Measurements from ENCODE around the gene CDYL2. TPM values are rescaled to one million over a fixed set of nuclear protein-coding genes. Genes with fewer than 3 reads are reported as not detected.

Gene CDYL2
- total RNA-seq, 1 donor from 2014 or later = 2.9 TPM

DNA sequence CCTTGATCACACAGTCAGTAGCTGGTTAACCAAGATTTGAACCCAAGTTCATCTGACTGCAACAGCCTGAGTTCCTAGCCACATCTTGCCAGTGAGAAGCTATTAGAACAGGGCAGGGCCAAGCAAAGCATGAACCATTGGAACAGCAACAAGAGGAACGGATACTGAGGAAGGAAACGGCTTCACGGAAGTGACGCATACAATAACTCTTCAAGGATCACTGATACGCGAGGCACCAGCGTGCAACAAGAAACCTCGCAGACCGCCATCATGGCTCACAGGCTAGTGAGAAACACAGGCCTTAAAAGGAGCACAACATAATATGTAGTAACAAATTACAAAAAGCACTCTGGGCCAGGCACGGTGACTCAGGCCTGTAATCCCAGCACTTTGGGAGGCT, 114.9 kb downstream of the CDYL2 start:
- Histone ChIP-seq H3K9me3 (no peaks in the 10 kb centered on the region), H3K4me1 (no peaks in the 10 kb centered on the region), H3K4me3 (no peak overlapping the region), H3K27me3 (no peaks in the 10 kb centered on the region), H3K27ac (no peak overlapping the region), H3K36me3 (peaks cover 0 to 3% of the 10 kb centered on the region in 2 donors)
- TF ChIP-seq CTCF (IDR thresholded peaks at IDR 0.05) (no peak), POLR2A (IDR thresholded peaks at IDR 0.05) (no peak), POLR2AphosphoS5 (IDR thresholded peaks at IDR 0.05; ENCODE audit: insufficient read depth in 1 of 2, low read depth in 1 of 2) (no peak)
- intact Hi-C loops (cut with DNase I) = no loop called here
- peak in 1 of 2 donors; percentile 72 for DNase-seq (ENCODE audit: extremely low spot score in 2 of 2)

GRCh38 chr16:80687606-80688005, 116.8 kb downstream of the CDYL2 start:
- DNase-seq (ENCODE audit: extremely low spot score in 2 of 2) = no peak
- Histone ChIP-seq H3K4me1 (no peaks in the 10 kb centered on the region), H3K4me3 (no peak overlapping the region), H3K27me3 (no peaks in the 10 kb centered on the region), H3K9me3 (no peaks in the 10 kb centered on the region), H3K36me3 (peaks cover 0 to 10% of the 10 kb centered on the region in 2 donors), H3K27ac (no peak overlapping the region)
- intact Hi-C loops (cut with DNase I) = no loop called here
- TF ChIP-seq POLR2A (IDR thresholded peaks at IDR 0.05) (no peak), CTCF (IDR thresholded peaks at IDR 0.05) (no peak), POLR2AphosphoS5 (IDR thresholded peaks at IDR 0.05; ENCODE audit: insufficient read depth in 1 of 2, low read depth in 1 of 2) (no peak)

DNA sequence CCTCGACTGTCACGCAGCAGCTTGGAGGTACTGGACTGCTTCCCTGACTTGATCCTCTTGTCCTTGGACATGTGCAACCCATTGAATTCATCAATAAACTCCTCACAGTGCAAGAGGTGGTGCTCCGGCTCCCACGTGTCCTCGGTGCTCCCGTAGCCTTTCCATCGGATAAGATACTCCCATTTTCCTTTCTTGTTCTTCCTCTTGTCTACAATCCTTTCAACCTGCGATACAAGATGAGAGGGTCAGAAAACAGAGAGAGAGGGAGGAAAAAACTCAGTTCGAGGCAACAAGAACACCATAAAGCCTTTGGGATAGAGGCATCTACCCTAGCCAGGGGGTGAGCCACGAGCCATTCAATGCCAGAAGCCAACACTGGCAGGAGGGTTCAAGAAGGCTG, 119.5 kb downstream of the CDYL2 start:
- no peak for TF ChIP-seq POLR2A (IDR thresholded peaks at IDR 0.05)
- TF ChIP-seq POLR2AphosphoS5 (IDR thresholded peaks at IDR 0.05; ENCODE audit: insufficient read depth in 1 of 2, low read depth in 1 of 2) = no peak
- TF ChIP-seq CTCF (IDR thresholded peaks at IDR 0.05) = no peak
- Histone ChIP-seq H3K27me3 (no peaks in the 10 kb centered on the region), H3K9me3 (no peaks in the 10 kb centered on the region), H3K27ac (no peak overlapping the region), H3K4me3 (no peak overlapping the region), H3K36me3 (peaks cover 0 to 10% of the 10 kb centered on the region in 2 donors), H3K4me1 (no peaks in the 10 kb centered on the region)
- intact Hi-C loops (cut with DNase I) = no loop called here
- DNase-seq (ENCODE audit: extremely low spot score in 2 of 2) = peak in 1 of 2 donors; percentile 70

DNA sequence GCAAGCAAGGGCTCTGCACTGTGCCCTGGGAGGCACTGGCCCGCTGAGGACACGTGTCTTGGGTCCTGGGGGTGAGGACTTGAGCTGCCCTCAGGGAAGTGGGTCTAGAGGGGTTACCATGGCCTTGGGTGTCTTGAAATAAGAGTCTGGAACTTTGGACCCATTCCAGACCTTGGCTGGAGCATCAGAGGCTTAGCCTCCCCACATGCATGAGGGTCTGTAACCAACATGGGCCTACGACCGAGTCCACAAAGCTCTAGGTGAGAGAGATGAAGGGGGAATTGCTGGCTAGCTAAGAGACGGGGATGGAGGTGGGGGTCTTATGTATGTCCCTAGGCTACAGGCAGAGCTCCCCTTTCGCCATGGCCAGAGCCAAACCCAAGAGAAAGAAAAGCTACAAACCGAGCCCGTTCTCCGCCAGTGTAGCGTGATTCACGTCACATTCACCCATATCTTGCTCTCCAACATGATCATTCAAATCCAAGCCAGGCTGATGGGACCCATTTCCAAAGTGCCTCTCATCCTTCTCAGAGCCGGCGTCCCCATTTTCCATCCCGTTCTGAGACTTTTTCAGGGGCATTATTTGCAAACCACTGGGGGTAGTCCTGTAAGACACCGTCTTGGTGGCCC, 120.1 kb downstream of the CDYL2 start:
- H3K27me3 ChIP-seq = no peaks in the 10 kb centered on the region
- intact Hi-C loops (cut with DNase I) = no loop called here
- DNase-seq (ENCODE audit: extremely low spot score in 2 of 2) = peak in 1 of 2 donors; percentile 79
- H3K36me3 ChIP-seq = peaks cover 0 to 10% of the 10 kb centered on the region in 2 donors
- H3K4me1 ChIP-seq = no peaks in the 10 kb centered on the region
- TF ChIP-seq CTCF (IDR thresholded peaks at IDR 0.05) (no peak), POLR2A (IDR thresholded peaks at IDR 0.05) (no peak), POLR2AphosphoS5 (IDR thresholded peaks at IDR 0.05; ENCODE audit: insufficient read depth in 1 of 2, low read depth in 1 of 2) (no peak)
- no peak overlapping the region for H3K27ac ChIP-seq
- H3K9me3 ChIP-seq = no peaks in the 10 kb centered on the region
- H3K4me3 ChIP-seq = no peak overlapping the region

GRCh38 chr16:80683646-80684045, 120.8 kb downstream of the CDYL2 start:
- Histone ChIP-seq H3K27me3 (no peaks in the 10 kb centered on the region), H3K36me3 (peaks cover 0 to 10% of the 10 kb centered on the region in 2 donors), H3K4me3 (no peak overlapping the region), H3K27ac (no peak overlapping the region), H3K9me3 (no peaks in the 10 kb centered on the region), H3K4me1 (no peaks in the 10 kb centered on the region)
- no peak for TF ChIP-seq POLR2AphosphoS5 (IDR thresholded peaks at IDR 0.05; ENCODE audit: insufficient read depth in 1 of 2, low read depth in 1 of 2)
- TF ChIP-seq POLR2A (IDR thresholded peaks at IDR 0.05) = no peak
- DNase-seq (ENCODE audit: extremely low spot score in 2 of 2) = no peak
- intact Hi-C loops (cut with DNase I) = no loop called here
